GM12878 (cell line): ENCODE results near the gene EYA4. TPM values are rescaled to one million over a fixed set of nuclear protein-coding genes. Genes with fewer than 3 reads are reported as not detected.

Experiments
- ATAC-seq: fragments of 200-7000 bp; cut with Tn5 transposase; 3 replicates; pipeline ENCODE4 v1.9.1; 2020; ENCODE audit warnings: mild to moderate bottlenecking, moderate library complexity
- BruUV-seq: library from RNA; stranded (reverse); fragments of 400-500 nt; replicated peaks from 2 replicates; lab custom pipeline; 2021; lab: Mats Ljungman, UMichigan
- CTCF ChIA-PET: fragments of 300-600 bp; sonication (Branson Sonifier 250); formaldehyde crosslinking; extraction: SDS; loops from one replicate; lab custom pipeline; 2021; ENCODE audit warnings: inconsistent platforms; lab: Yijun Ruan, JAX
- POLR2A ChIA-PET: fragments of 350-600 bp; formaldehyde crosslinking; extraction: SDS; loops from one replicate; lab custom pipeline; 2021; ENCODE audit warnings: inconsistent platforms; lab: Charles Lee
- RAD21 ChIA-PET: fragments of 300-600 bp; sonication (Branson Sonifier 250); formaldehyde crosslinking; loops from one replicate; lab custom pipeline; 2023; ENCODE audit warnings: antibody characterized with exemption; ENCODE audit not compliant: unreplicated experiment; lab: Charles Lee
- SMC1A ChIA-PET: fragments of 300-600 bp; sonication (Branson Sonifier 250); formaldehyde crosslinking; loops from one replicate; lab custom pipeline; 2023; ENCODE audit not compliant: unreplicated experiment, uncharacterized antibody; lab: Charles Lee
- DNase-seq: peaks from one replicate; pipeline ENCODE4 v3.0.0-alpha.2; 2011; ENCODE audit warnings: low read depth, low spot score
- FAIRE-seq: peaks from 3 replicates; lab custom pipeline; 2011; peaks lifted over from hg19 to GRCh38; lab: Jason Lieb, UNC
- H2AFZ ChIP-seq: 2 replicates; pipeline ENCODE4 v1.6.0; 2011; ENCODE audit warnings: low read depth, low read length, control low read depth; ENCODE audit not compliant: control insufficient read depth
- H3K27ac ChIP-seq: 2 replicates; pipeline ENCODE4 v1.5.1; 2011; ENCODE audit warnings: control low read depth; ENCODE audit not compliant: control insufficient read depth, insufficient read depth
- H3K27me3 ChIP-seq, 2 experiments: replicated peaks in 1 of 2; 2 replicates each; pipeline versions ENCODE4 v1.6.0 to v1.6.1; 2011; ENCODE audit warnings: low read length in 1 of 2; ENCODE audit not compliant: control insufficient read depth in 2 of 2, insufficient read depth in 2 of 2
- H3K36me3 ChIP-seq, 2 experiments: 2 replicates each; pipeline ENCODE4 v1.5.1; 2011; ENCODE audit warnings: low read length in 1 of 2; ENCODE audit not compliant: control insufficient read depth in 2 of 2, insufficient read depth in 2 of 2
- H3K4me1 ChIP-seq: 2 replicates; pipeline ENCODE4 v1.6.1; 2011; ENCODE audit warnings: mild to moderate bottlenecking, low read length, moderate library complexity, mixed read lengths; ENCODE audit not compliant: control insufficient read depth, insufficient read depth
- H3K4me2 ChIP-seq: 2 replicates; pipeline ENCODE4 v1.6.0; 2011; ENCODE audit warnings: control low read depth; ENCODE audit not compliant: control insufficient read depth, insufficient read depth
- H3K4me3 ChIP-seq: fragments of 200-600 bp; sonication (generic); 2 replicates; pipeline ENCODE4 v1.5.1; 2016
- H3K79me2 ChIP-seq: 2 replicates; pipeline ENCODE4 v1.6.0; 2011; ENCODE audit warnings: low read length; ENCODE audit not compliant: control insufficient read depth, insufficient read depth
- H3K9ac ChIP-seq: 2 replicates; pipeline ENCODE4 v1.8.0; 2011; ENCODE audit warnings: low read length, control low read depth, mixed read lengths; ENCODE audit not compliant: control insufficient read depth, insufficient read depth
- H3K9me3 ChIP-seq: replicated peaks from 3 replicates; pipeline ENCODE4 v1.5.1; 2011; ENCODE audit warnings: mild to moderate bottlenecking, low read length; ENCODE audit not compliant: control insufficient read depth, insufficient read depth
- H4K20me1 ChIP-seq: 2 replicates; pipeline ENCODE4 v1.6.0; 2011; ENCODE audit not compliant: control insufficient read depth, insufficient read depth
- BACH1 ChIP-seq: fragments of 450-650 bp; IDR thresholded peaks from 2 replicates; pipeline ENCODE4 v1.6.1; 2017; ENCODE audit warnings: mild to moderate bottlenecking, borderline replicate concordance
- E2F8 ChIP-seq: fragments of 450-650 bp; IDR thresholded peaks from 2 replicates; pipeline ENCODE4 v1.6.1; 2018; ENCODE audit warnings: mild to moderate bottlenecking, low read depth, moderate library complexity; ENCODE audit not compliant: partially characterized antibody
- ESRRA ChIP-seq: IDR thresholded peaks from 2 replicates; pipeline ENCODE4 v1.6.1; 2012; ENCODE audit warnings: mild to moderate bottlenecking, low read length, improper control_type of control experiment
- MTA3 ChIP-seq: IDR thresholded peaks from 2 replicates; pipeline ENCODE4 v1.6.1; 2012; ENCODE audit warnings: low read length, inconsistent platforms, borderline replicate concordance
- MXI1 ChIP-seq: fragments of 150-350 bp; IDR thresholded peaks from 2 replicates; pipeline ENCODE4 v1.6.1; 2011; ENCODE audit warnings: low read depth, mild to moderate bottlenecking, inconsistent platforms, low read length, improper control_type of control experiment
- MYC ChIP-seq: IDR thresholded peaks from 2 replicates; pipeline ENCODE4 v1.6.1; 2011; ENCODE audit warnings: mild to moderate bottlenecking, low read length, moderate library complexity, inconsistent platforms; ENCODE audit not compliant: insufficient read depth, insufficient replicate concordance, insufficient read length, severe bottlenecking
- NFYA ChIP-seq: IDR thresholded peaks from 2 replicates; pipeline ENCODE4 v1.6.1; 2011; ENCODE audit warnings: low read depth, mild to moderate bottlenecking, low read length, improper control_type of control experiment, borderline replicate concordance
- NR2C1 ChIP-seq: fragments of 450-650 bp; IDR thresholded peaks from 2 replicates; pipeline ENCODE4 v1.6.1; 2017; ENCODE audit warnings: antibody characterized with exemption, mild to moderate bottlenecking, moderate library complexity
- POLR2A ChIP-seq: IDR thresholded peaks from 2 replicates; pipeline ENCODE4 v1.6.1; 2011; ENCODE audit warnings: low read depth, mild to moderate bottlenecking, low read length
- RB1 ChIP-seq: fragments of 450-650 bp; formaldehyde crosslinking; IDR thresholded peaks from 2 replicates; pipeline ENCODE4 v1.6.1; 2017; ENCODE audit warnings: mild to moderate bottlenecking, borderline replicate concordance
- RBBP5 ChIP-seq: fragments of 200-600 bp; sonication (generic); conservative IDR thresholded peaks from 2 replicates; pipeline ENCODE4 v1.6.1; 2016
- RUNX3 ChIP-seq: IDR thresholded peaks from 2 replicates; pipeline ENCODE4 v1.6.1; 2012; ENCODE audit warnings: low read length, inconsistent platforms
- SMAD5 ChIP-seq: IDR thresholded peaks from 2 replicates; pipeline ENCODE4 v1.6.1; 2016; ENCODE audit warnings: antibody characterized with exemption, low read depth
- SRF ChIP-seq, 2 experiments: IDR thresholded peaks; 2 replicates each; pipeline ENCODE4 v1.6.1; 2011; ENCODE audit warnings: low read depth in 2 of 2, low read length in 2 of 2, mild to moderate bottlenecking in 1 of 2, moderate library complexity in 1 of 2
- SUPT20H ChIP-seq: IDR thresholded peaks from 2 replicates; pipeline ENCODE4 v1.6.1; 2011; ENCODE audit warnings: low read depth, mild to moderate bottlenecking, low read length, moderate library complexity, borderline replicate concordance; ENCODE audit not compliant: control insufficient read depth
- ZNF207 ChIP-seq: fragments of 450-650 bp; IDR thresholded peaks from 2 replicates; pipeline ENCODE4 v1.6.1; 2014; ENCODE audit warnings: antibody characterized with exemption, mild to moderate bottlenecking, borderline replicate concordance
- ZSCAN29 ChIP-seq: fragments of 450-650 bp; IDR thresholded peaks from 2 replicates; pipeline ENCODE4 v1.6.1; 2017; ENCODE audit warnings: mild to moderate bottlenecking, moderate library complexity
- WGBS: methylation state at CpG from one replicate; pipeline ENCODE4 v1.1.6; 2016; ENCODE audit warnings: low lambda C conversion rate; ENCODE audit not compliant: insufficient replicate concordance, insufficient coverage; ENCODE audit errors: missing lambda C conversion rate; 5-methylcytosine and 5-hydroxymethylcytosine counted together
- in situ Hi-C: fragments of 300-500 bp; cut with MboI; formaldehyde crosslinking; loops from 9 replicates; pipeline ENCODE4 v1.14.3; 2018; ENCODE audit warnings: mixed read lengths
- intact Hi-C: fragments of 100-400 bp; cut with micrococcal nuclease; formaldehyde crosslinking; loops from one replicate; pipeline ENCODE4 v1.14.2; 2022; ENCODE audit not compliant: unreplicated experiment
- polyA plus RNA-seq, 11 experiments: library from polyadenylated mRNA; depleted of rRNA in 4 of 11; unstranded in 6 of 11; stranded (reverse) in 5 of 11; fragments of >200 nt; fragmentation: Nextera tagmentation in 4 of 11; fragmentation: Illumina TruSeq in 1 of 11; extraction: Ambion mirVana in 4 of 11; extraction: Trizol in 1 of 11; gene quantifications; 1 replicate in 1 of 11; 2 replicates in 10 of 11; pipeline versions ENCODE4 v1.2.1 to v1.2.3, GENCODE V29; 2011 to 2016; ENCODE audit warnings: inconsistent platforms in 2 of 11, missing spikeins in 2 of 11, low read depth in 1 of 11
- total RNA-seq, 4 experiments: library from RNA; depleted of rRNA in 3 of 4; stranded (reverse); fragments of >200 nt in 3 of 4; fragmentation: Illumina TruSeq in 1 of 4; extraction: Trizol in 1 of 4; gene quantifications; 2 replicates each; pipeline versions ENCODE4 v1.2.1 to v1.2.3, GENCODE V29; 2013 to 2021

The EYA4 gene
- total and polyA plus RNA-seq, 10 of the 15 experiments (the other 5 are each of a cell fraction or from before 2014, with no cell fraction given): 0.02 TPM; not detected in 9

DNA sequence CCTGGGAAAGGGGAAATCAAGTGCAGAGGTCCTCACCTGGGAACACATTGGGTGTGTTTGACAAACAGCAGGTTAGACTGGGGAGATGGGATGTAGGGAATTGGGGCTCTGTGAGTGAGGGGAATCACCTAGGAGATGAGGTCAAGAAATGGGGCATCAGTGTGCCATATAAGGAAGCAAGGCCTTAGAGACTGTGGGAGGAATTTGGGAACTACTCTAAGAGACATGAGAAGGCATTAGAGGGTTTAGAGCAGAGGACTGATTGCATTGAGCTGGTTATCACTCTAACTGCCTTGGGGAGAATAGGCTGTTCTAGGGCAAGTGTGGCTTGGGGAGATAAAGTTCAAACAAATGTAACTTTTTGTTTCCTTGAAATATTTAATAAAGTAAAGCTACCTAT is 189.9 kb downstream of the EYA4 start (continued):
- TF ChIP-seq NFYA (no peak), MTA3 (no peak), POLR2A (no peak), BACH1 (no peak)
- TF ChIP-seq, all 136 proteins: peak for 0

DNA sequence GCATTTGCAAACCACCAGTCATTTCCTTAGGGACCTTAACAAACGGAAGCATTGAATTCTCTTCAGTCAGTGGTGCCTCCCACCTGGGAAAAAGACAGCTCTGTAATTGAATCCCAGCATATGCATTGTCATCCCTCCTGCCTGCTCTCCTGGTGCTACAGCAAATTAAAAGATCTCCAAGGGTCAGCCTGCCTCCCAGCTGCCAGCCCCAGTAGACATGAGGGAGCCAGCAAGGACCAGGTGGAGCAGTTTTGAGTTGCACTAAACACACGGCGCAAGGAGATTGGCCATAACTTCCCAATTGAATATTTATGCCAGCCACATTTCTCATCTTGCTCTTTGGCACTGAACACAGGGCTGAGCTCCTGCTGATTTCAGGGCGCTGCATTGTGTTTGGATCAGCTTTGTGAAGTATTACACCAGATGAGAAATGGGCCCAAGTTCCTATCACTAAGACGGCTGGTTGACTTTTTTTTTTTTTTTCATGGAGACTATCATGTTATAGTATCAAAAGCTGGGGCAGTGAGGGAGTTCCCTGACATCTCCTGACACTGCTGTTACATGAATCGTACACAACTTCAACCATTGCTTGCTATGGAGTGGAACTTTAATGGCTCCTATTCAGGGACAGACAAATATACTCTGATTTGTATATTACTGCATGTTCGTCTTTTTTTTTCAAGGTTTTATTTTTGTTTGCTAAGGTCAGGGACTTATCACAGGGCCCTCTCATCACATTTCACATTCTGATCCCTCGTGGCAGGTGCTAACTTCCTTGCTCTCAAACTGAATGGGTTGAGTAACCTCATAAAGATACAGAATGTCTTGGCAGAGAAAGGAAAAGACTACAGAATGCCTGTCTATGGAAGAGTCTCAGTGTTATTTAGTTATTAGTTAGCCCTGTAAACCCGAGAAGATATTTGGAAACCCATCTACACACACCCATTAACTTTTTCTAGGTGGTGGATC is 191.1 kb downstream of the EYA4 start:
- CTCF ChIA-PET: interaction anchor here (0.6 kb wide), 1 partner anchor 559 kb away, joined by 5 read pairs; no protein-coding TSS in a partner anchor
- H3K4me2 ChIP-seq: no peak overlapping the region
- POLR2A ChIA-PET: interaction anchor here (0.6 kb wide), 1 partner anchor 240 kb away, joined by 5 read pairs; no protein-coding TSS in a partner anchor
- no peak for ATAC-seq
- H3K36me3 ChIP-seq: no peaks in the 10 kb centered on the region
- H3K27me3 ChIP-seq: no peaks in the 10 kb centered on the region
- no peak for DNase-seq
- no peaks in the 10 kb centered on the region for H3K9me3 ChIP-seq
- no TSS peak for BruUV-seq
- no peak overlapping the region for H2AFZ ChIP-seq
- no peak for FAIRE-seq
- RAD21 ChIA-PET: no interaction called here
- in situ Hi-C loops (no loop called here), intact Hi-C loops (no loop called here)
- SMC1A ChIA-PET: interaction anchor here (1.5 kb wide), 1 partner anchor 14 kb away, joined by 4 read pairs; no protein-coding TSS in a partner anchor
- H3K27ac ChIP-seq: no peak overlapping the region
- H3K79me2 ChIP-seq: no peaks in the 10 kb centered on the region
- H4K20me1 ChIP-seq: no peaks in the 10 kb centered on the region
- no peaks in the 10 kb centered on the region for H3K4me1 ChIP-seq
- WGBS: 25% methylated on average over 9 of the region's 9 CpGs
- H3K9ac ChIP-seq: no peak overlapping the region
- H3K4me3 ChIP-seq: no peak overlapping the region
- TF ChIP-seq ESRRA (no peak), SUPT20H (no peak), MYC (no peak), SRF (IDR thresholded peaks at IDR 0.05; ENCODE audit: low read depth in 2 of 2, low read length in 2 of 2) (no peak), MXI1 (no peak), RBBP5 (no peak), ZNF207 (no peak), RB1 (no peak), SMAD5 (no peak), NR2C1 (no peak), RUNX3 (no peak), E2F8 (no peak), ZSCAN29 (no peak)
